ENCODE data around the gene RAD51D. TPM values are rescaled to one million over a fixed set of nuclear protein-coding genes. Genes with fewer than 3 reads are reported as not detected.

The RAD51D gene
- total RNA-seq, 1 donor from 2014 or later = 22.9 TPM

DNA sequence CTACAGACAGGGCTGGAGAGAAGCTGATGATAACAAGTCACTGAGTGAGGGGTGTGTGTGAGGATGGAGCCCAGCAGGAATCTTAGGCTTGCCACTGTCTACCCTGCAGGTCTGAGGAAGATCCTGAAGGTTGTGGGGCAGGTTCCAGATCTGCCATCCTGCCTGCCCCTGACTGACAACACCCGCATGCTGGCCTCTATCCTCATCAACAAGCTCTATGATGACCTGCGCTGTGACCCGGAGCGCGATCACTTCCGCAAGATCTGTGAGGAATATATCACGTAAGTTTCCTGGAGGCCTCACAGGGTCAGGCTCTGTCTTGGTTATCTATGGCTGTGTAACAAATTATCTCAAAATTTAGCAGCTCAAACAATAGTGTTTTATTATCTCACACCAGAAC is 44.2 kb upstream of the RAD51D start:
- ChIA-PET CTCF (no interaction called here), POLR2A (no interaction called here)
- ATAC-seq (ENCODE audit: low read depth) = no peak
- H3K27me3 Mint-ChIP-seq = peaks cover 49% of the 10 kb centered on the region
- DNase-seq = no peak
- H3K4me1 Mint-ChIP-seq = no peaks in the 10 kb centered on the region
- H3K9me3 Mint-ChIP-seq = no peaks in the 10 kb centered on the region
- intact Hi-C loops (cut with micrococcal nuclease) = no loop called here
- TF ChIP-seq, protein P1, sequence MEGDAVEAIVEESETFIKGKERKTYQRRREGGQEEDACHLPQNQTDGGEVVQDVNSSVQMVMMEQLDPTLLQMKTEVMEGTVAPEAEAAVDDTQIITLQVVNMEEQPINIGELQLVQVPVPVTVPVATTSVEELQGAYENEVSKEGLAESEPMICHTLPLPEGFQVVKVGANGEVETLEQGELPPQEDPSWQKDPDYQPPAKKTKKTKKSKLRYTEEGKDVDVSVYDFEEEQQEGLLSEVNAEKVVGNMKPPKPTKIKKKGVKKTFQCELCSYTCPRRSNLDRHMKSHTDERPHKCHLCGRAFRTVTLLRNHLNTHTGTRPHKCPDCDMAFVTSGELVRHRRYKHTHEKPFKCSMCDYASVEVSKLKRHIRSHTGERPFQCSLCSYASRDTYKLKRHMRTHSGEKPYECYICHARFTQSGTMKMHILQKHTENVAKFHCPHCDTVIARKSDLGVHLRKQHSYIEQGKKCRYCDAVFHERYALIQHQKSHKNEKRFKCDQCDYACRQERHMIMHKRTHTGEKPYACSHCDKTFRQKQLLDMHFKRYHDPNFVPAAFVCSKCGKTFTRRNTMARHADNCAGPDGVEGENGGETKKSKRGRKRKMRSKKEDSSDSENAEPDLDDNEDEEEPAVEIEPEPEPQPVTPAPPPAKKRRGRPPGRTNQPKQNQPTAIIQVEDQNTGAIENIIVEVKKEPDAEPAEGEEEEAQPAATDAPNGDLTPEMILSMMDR (IDR thresholded peaks at IDR 0.05) = no peak
- no peaks in the 10 kb centered on the region for H3K36me3 Mint-ChIP-seq (ENCODE audit: low read depth)
- no peak overlapping the region for H3K4me3 Mint-ChIP-seq
- H3K27ac Mint-ChIP-seq = no peak overlapping the region

DNA sequence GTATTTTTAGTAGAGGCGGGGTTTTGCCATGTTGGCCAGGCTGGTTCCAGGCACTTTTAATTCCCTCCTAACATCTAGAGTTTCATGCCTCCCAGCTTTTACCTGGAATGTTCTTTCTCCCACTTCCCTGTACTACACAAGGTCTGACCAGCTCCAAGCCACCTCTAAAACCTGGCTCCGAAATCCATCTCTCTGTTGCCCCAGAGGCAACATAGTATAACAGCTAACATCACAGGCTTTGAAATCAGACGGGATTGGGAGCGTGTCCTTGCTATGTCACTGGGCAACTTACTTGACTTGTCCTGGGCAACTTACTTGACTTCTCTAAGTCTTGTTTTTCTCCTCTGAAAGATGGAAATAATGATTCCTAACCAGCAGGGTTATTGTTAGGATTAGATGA is 43.1 kb upstream of the RAD51D start:
- DNase-seq (no peak), ATAC-seq (ENCODE audit: low read depth) (no peak)
- no peak overlapping the region for H3K27ac Mint-ChIP-seq
- intact Hi-C loops (cut with micrococcal nuclease) = no loop called here
- TF ChIP-seq, protein P1 (IDR thresholded peaks at IDR 0.05) = no peak
- H3K4me3 Mint-ChIP-seq = no peak overlapping the region
- no peaks in the 10 kb centered on the region for H3K4me1 Mint-ChIP-seq
- H3K36me3 Mint-ChIP-seq (ENCODE audit: low read depth) = no peaks in the 10 kb centered on the region
- peaks cover 45% of the 10 kb centered on the region for H3K27me3 Mint-ChIP-seq
- ChIA-PET CTCF (no interaction called here), POLR2A (no interaction called here)
- no peaks in the 10 kb centered on the region for H3K9me3 Mint-ChIP-seq

DNA sequence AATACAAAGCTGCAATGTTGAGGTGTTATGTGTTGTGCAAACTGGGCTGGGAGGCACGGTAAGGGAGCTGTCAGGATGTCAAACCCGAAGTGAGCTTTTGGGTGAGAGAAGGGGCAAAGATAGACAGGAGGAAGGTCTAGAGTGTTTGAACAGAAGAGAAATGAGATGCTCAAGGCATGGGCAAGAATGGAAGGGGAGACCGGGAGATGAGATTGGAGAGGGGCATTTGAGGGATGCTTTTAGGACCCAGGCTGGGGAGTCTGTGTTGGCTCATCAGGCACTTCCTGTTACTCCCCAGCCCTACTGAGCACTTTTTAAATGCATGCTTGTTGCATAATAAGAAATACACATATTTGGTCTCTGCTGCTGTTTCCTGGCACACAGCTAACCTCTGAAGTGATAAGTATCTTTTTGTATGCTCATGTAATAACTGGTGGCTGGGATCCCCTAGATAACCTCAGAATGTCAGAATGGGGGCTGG is 41.7 kb upstream of the RAD51D start:
- Mint-ChIP-seq H3K4me3 (no peak overlapping the region), H3K9me3 (no peaks in the 10 kb centered on the region), H3K36me3 (ENCODE audit: low read depth) (no peaks in the 10 kb centered on the region), H3K27me3 (peaks cover 43% of the 10 kb centered on the region), H3K4me1 (no peaks in the 10 kb centered on the region), H3K27ac (no peak overlapping the region)
- TF ChIP-seq, protein P1 (IDR thresholded peaks at IDR 0.05) = no peak
- ChIA-PET CTCF (no interaction called here), POLR2A (no interaction called here)
- intact Hi-C loops (cut with micrococcal nuclease) = no loop called here
- ATAC-seq (ENCODE audit: low read depth) (no peak), DNase-seq (no peak)

DNA sequence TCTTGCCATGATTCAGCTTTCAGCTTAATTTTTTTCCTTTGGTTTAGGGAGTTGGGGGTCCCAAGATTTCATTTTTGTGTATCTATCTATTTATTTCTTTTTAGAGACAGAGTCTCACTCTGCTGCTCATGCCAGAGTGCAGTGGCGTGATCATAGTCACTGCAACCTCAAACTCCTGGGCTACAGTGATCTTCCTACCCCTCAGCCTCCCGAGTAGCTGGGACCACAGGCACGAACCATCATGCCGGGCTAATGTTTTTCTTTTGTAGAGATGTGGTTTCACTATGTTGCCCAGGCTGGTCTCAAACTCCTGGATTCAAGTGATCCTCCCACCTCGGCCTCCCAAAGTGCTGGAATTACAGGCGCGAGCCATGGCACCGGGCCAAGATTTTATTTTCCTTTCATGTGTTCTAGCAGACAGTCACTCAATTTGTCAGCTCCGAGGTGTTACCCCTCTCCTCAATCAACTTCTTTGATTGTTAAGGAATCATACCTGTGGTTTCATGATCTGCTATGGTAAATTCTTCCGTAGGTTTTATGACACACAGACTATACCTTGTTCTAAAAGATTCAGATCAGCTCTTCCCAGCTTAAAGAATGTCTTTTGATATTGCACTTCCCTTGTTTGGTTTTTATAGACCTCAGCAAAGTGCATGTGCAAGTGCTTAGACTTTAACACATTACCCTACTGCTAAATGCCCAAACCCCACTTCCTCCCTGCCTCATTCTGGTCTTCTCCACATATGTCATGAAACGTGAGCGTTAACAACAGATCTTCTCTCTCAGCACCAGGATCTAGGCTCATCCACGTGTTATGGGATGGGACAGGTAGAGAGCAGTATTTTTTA is 40.9 kb upstream of the RAD51D start:
- Mint-ChIP-seq H3K4me3 (no peak overlapping the region), H3K27ac (no peak overlapping the region), H3K36me3 (ENCODE audit: low read depth) (no peaks in the 10 kb centered on the region), H3K27me3 (peaks cover 44% of the 10 kb centered on the region), H3K4me1 (no peaks in the 10 kb centered on the region), H3K9me3 (no peaks in the 10 kb centered on the region)
- ChIA-PET CTCF (no interaction called here), POLR2A (no interaction called here)
- DNase-seq (no peak), ATAC-seq (ENCODE audit: low read depth) (no peak)
- intact Hi-C loops (cut with micrococcal nuclease) = no loop called here
- TF ChIP-seq, protein P1 (IDR thresholded peaks at IDR 0.05) = no peak

DNA sequence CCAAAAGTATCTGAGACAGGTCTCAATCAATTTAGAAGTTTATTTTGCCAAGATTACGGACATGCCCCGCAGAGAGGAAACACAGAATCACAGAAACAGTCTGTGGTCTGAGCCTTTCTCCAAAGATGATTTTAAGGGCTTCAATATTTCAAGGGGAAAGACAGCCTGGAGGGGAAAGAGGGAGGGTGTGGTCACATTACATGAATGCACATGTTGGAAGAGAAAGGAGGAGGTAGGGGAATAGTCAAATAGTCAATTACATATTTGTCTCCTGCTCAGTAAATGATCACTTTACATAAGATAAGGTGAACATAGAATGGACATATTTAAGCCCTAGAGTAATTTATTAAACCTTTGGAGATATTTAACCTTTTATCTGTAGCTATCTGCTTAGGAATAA is 40.3 kb upstream of the RAD51D start:
- Mint-ChIP-seq H3K4me3 (no peak overlapping the region), H3K9me3 (no peaks in the 10 kb centered on the region), H3K27ac (no peak overlapping the region), H3K4me1 (no peaks in the 10 kb centered on the region), H3K36me3 (ENCODE audit: low read depth) (no peaks in the 10 kb centered on the region), H3K27me3 (peaks cover 41% of the 10 kb centered on the region)
- DNase-seq (no peak), ATAC-seq (ENCODE audit: low read depth) (no peak)
- intact Hi-C loops (cut with micrococcal nuclease) = no loop called here
- POLR2A ChIA-PET = no interaction called here
- CTCF ChIA-PET = no interaction called here
- TF ChIP-seq, protein P1 (IDR thresholded peaks at IDR 0.05) = no peak

All from activated B cell treated with CpG ODN at 0.5 μM for 24 hours (primary cell).